ENCODE measurements around the gene FRMD1. TPM values are rescaled to one million over a fixed set of nuclear protein-coding genes. Genes with fewer than 3 reads are reported as not detected.
A peak's percentile ranks its signal among the peaks of the same experiment; 100 is the strongest.
"Not testable (repeated sequence)": the region's sequence is repeated elsewhere in the genome, so short reads cannot be mapped to it uniquely, and the experiment has no call there.

FRMD1 gene
- polyA plus RNA-seq, 10 donors, result 0.09 to 0.55 (median 0.22) TPM

DNA sequence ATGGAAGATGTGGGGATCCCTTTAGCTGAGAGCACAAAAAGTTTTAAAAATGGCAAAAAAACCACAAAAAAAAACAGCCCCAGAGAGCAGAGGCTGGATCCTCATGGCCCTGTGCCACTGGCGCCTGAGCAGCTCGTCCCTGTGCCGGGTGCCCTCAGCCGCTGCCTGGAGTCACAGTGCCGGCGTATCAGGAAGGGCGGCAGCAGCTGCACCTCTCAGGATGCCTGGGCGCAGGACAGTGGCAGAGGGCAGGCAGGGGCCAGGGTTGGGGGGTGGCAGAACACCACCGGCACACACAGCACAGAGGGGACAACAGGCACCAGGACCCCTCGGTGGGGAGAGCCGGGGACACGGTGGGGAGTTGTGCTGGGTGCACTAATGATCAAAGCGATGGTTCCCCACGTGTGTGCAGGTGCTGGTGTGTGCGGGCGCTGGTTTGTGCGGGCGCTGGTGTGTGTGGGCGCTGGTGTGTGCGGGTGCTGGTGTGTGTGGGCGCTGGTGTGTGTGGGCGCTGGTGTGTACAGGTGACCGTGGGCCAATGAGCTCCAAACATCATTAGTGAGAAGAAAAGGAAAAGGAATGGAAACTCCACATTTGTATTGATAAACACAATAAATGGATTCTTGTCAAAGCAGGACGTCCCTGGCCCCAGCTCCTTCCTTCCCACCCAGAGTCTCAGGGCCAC lies 1.5 kb upstream of the FRMD1 start:
- DNase-seq, result peak in 1 of 3 donors; percentile 37

DNA sequence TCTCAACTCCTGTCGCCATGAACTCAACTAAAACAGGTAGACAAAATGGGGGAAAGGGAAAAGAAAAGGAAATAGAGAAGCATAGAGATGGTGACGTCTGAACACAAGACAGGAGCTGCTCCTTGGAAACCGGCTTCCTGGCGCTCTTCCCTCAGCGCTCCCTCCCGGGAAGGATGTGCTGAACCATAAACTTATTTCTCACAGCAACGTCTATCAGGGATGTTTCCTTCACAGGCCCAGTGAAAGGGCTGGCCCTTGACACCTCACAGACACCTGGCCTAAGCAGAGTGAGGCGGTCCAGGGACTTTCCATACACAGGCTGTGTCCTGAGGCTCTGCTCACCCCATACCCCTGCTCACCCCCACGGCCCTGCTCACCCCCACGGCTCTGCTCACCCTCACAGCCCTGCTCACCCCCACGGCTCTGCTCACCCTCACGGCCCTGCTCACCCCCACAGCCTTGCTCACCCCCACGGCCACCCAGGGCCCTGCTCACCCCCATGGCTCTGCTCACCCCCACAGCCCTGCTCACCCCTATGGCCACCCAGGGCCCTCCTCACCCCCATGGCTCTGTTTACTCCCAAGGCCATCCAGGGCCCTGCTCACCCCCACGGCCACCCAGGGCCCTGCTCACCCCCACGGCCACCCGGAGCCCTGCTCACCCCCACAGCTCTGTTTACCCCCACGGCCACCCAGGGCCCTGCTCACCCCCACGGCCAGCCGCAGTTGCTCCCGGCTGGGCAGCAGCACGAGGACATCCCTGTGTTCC lies 653 bp downstream of the FRMD1 start:
- DNase-seq, result peak in 2 of 3 donors; percentile 61 to 84

- DNase-seq, result not testable (repeated sequence)
Observed at GRCh38 chr6:168077401-168077800, 1.6 kb downstream of the FRMD1 start.

DNA sequence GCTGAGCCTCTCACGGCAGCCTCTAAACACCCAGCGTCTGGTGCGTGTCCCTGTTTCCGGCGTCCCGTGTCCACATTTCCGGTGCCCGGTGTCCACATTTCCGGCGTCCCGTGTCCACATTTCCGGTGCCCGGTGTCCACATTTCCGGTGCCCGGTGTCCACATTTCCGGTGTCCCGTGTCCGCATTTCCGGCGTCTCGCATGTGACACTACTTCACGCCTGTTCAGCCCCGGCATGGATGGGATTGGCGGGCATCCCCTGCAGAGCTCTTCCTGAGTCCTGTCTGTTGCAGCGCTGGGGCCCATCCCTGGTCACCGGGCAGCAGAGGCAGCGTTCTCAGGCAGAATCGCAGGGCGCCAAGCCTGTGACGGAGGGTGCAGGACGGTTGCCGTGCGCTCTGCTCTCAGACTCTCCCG lies 3.2 kb downstream of the FRMD1 start:
- no peak for DNase-seq

DNA sequence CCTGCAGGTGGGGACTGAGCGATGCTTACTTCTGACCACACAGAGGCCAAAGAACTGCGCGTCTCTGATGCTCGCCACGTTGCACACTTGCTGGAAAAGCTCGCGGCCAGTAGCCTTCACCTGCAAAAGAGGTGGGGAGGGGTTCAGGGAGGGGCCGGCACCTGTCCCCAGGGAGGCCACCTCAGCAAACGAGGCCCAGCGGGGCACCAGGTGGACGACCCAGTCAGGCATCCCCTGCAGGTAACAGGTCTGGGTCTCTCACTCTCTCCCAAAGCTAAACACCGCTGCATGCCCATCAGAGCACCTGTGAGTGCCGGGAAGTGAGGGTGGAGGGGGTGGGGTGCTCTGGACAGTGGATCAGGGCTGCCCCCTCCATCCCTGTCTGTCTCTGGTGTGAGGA lies 3.8 kb downstream of the FRMD1 start:
- DNase-seq, result no peak

GRCh38 chr6:168073937-168074730 lies 4.9 kb downstream of the FRMD1 start:
- no peak for DNase-seq

DNA sequence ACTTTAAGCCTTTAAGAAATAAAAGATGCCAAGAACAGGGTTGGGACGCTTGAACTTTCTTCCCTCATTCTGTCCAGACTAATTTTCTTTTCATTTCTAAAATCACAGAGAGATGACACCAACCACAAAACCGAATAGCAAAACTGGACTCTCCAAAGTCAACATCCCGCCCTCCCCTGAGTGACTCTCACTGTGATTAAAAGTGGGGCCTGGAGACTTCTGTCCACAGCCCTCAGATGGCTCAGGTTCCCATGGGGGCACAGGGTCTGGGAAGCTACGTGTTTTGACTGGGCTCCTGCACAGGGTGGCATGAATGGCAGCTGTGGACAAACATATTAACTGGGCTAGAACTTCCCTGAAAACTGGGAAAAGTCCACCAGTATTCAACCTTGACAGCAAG lies 6.3 kb downstream of the FRMD1 start:
- DNase-seq, result no peak

DNA sequence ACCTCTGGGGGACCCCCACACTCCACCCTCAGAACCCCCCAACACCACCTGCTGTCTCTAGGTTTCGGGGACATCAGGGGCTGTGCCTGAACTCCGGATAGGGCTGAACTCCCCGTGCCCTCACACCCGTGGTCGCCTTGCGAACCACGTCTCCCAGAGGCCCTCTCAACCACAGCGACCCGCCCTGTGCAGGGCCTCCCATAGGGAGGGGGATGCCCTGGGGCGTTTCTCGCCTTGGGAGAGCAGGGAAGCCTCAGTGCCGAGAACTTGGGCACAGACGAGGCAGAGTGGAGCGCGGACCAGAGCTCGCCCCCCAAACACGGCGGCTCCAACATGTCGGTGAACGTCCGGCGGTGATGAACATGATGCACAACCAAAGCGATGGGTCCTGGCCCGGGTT lies 6.8 kb downstream of the FRMD1 start:
- no peak for DNase-seq

DNA sequence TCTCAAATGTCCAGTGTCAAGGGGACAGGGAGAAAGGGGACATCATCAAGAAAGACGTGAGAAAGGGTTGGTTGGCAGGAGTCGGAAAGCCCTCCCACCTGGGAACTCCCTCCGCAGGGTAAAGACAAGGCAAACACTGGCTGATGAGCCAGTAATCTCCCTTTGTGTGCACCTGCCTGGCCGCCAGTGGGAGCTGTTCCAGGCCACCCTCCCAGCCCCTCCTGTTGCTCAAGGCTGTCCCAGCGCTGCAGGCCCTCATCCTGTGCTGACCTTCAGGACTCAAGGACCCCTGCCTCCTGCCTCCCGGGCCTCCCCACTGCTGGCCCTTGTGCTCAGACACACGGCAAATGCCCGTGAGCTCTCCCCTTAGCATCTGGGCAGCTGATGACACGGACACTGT lies 7.4 kb downstream of the FRMD1 start:
- DNase-seq, result no peak

GRCh38 chr6:168070804-168071203 lies 8.2 kb downstream of the FRMD1 start:
- no peak for DNase-seq

GRCh38 chr6:168067081-168067759 lies 11.8 kb downstream of the FRMD1 start:
- no peak for DNase-seq

GRCh38 chr6:168064226-168064807 lies 14.7 kb downstream of the FRMD1 start:
- no peak for DNase-seq

DNA sequence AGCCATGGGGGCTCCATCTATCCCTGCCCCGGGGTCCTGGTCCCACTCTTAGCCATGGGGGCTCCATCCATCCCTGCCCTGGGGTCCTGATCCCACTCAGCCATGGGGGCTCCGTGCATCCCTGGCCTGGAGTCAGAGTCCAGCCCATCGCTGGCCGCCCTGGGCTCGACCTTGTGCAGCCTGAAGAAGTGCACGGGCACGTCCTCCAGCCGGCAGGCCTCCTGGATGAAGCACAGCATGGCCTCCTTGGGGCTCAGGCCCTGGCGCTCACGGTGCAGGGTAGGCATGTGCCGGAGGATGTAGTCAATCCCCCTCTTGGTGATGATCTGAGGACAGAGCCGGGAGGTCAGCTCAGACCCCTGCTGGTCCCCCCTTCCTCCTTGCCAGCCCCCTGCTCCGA lies 15.6 kb downstream of the FRMD1 start:
- no peak for DNase-seq

DNA sequence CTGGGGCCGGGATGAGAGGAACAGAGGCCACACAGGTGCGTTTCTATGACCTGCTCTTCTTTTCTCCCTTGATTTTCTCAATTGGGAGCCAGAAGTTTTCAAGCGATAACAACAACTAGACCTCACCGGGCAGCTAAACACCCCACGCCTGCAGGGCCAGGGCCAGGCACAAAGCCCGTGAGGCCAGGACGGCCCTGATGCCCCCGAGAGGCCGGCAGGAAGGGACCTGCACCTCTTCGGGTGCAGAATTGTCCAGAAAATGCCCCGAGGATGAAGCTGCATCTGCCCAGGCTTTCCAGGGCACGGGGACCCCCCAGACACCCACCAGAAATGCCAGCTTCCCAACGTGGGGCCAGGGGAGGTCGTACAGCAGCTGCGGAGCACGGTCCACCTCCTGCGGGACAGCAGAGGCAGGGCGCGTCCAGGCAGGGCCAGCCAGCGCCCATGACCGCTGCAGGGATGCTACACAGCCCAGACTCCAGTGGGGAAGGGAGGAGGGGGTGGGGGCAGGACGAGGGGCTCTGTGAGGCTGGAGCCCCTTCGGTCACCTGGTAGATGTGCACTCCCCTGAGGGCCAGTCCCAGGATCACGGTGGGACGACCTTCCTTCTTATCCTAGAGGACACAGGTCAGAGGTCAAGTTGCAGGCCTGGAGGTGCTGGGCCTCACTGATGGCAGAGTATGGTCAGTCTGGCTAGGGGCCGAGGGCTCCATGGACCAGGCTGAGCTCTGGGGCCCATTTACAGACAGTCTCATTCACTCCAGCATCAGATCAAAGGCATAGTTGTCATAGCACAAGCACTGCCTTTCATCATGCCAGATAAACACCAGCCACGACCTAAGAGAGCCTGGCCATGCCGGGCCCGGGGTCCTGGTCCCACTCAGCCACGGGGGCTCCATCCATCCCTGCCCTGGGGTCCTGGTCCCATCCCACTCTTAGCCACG lies 16.4 kb downstream of the FRMD1 start:
- no peak for DNase-seq

DNA sequence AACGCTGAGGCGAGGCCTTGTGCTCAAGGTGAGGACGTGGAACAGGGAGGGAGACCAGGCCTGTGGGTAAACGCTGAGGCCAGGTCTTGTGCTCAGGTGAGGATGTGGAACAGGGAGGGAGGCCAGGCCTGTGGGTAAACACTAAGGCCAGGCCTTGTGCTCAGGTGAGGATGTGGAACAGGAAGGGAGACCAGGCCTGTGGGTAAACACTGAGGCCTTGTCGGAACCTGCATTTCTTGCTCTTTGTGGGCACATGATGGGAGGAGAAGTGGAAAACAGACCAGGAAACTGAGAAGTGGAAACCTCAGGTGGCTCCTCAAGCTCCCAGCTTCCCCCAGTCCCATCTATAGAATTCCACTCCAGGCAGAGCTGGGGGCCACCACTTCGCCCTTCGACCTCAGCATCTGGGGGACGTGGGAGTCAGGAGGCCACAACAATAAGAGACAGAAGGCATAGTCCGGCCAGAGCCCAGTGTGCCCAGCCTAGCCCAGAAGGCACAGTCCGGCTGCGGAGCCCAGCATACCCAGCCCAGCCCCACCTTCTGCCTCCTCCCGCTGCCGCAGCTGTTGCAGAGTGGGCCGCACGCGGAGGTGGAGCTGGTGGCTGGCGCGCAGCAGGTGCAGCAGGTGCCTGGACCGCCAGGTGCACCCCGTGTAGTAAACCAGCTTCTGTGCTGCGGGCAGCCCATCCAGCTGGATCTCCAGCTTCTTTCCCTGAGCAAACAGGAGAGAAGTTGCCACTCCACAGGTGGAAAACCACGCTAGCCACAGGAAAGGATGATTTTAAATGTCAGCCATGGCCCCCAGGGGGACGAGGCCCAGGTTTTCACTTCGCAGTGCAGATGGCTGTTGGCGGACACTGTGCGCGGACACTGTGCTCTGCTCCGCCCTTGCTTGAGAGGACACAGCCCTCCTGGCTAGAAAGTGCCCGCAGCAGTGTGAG lies 17.5 kb downstream of the FRMD1 start:
- no peak for DNase-seq

DNA sequence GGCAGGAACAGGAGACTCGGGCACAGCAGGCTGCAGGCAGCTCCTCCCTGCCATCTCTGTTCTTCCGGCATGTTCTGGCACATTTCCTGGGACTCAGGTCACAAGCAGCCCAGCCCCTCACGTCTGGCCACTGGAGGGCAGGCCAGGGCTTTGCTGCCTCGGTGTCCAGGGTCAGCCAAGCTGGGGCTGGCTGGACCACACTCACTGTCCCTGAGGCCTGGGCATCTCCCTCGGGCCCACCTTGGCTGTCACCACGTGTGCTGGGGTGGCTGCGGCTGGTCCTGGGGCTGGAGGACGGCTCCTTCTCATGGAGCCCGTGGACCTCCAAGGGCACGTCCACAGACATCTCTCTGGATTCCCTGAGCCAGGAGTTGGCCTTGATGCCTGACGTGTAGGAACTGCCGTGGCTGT lies 18.5 kb downstream of the FRMD1 start:
- DNase-seq, result peak; percentile 50 to 71 (median 56)

GRCh38 chr6:168058691-168059551 lies 20.1 kb downstream of the FRMD1 start:
- DNase-seq, result no peak

DNA sequence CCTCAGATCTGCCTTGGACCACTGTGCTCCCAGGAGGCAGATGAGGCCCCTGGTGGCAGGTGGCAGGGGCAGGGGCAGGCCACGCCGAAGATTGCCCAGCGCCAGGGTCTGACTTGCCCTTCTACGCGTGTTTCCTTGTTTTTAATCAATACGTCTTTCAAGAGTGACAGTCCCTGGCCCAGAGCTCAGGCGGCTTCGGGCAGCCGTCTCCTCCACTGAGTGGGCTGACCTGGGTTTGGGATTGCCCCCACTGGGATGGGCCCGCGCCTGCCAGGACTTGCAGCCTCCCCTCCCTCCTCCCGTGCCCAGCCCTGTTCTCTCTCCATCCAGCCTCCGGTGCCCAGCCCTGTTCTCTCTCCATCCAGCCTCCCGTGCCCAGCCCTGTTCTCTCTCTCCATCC lies 21.2 kb downstream of the FRMD1 start:
- DNase-seq, result no peak

Data from muscle of back (tissue), 11 donors.